ENCODE measurements around the gene TBC1D22A. TPM values are rescaled to one million over a fixed set of nuclear protein-coding genes. Genes with fewer than 3 reads are reported as not detected.
A peak's percentile ranks its signal among the peaks of the same experiment; 100 is the strongest.

Gene TBC1D22A
- total RNA-seq, 4 donors from 2014 or later, result 42.6 to 70.4 (median 55.1) TPM

DNA sequence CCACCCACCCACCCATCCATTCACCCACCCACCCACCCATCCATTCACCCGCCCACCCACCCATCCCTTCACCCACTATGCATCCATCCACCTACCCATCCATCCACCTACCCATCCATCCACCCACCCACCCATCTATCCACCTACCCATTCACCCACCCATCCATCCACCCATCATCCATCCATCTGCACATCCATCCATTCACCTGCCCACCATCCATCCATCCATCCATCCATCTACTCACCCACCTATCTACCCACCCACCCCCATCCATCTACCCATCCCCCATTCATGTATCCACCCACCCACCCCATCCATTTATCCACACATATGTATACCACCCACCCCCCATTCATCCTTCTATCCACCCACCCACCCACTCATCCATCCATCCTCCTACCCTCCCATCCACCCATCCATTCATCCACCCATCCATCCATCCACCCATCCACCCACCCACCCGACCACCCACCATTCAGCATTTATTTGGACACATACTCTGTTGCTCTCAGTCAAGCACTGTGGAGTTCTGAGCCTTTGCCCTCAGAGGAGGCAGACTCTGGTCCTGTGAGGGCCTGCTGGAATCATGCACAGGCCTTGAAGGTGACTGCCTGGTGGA lies 380.1 kb downstream of the TBC1D22A start:
- TF ChIP-seq, protein P1, sequence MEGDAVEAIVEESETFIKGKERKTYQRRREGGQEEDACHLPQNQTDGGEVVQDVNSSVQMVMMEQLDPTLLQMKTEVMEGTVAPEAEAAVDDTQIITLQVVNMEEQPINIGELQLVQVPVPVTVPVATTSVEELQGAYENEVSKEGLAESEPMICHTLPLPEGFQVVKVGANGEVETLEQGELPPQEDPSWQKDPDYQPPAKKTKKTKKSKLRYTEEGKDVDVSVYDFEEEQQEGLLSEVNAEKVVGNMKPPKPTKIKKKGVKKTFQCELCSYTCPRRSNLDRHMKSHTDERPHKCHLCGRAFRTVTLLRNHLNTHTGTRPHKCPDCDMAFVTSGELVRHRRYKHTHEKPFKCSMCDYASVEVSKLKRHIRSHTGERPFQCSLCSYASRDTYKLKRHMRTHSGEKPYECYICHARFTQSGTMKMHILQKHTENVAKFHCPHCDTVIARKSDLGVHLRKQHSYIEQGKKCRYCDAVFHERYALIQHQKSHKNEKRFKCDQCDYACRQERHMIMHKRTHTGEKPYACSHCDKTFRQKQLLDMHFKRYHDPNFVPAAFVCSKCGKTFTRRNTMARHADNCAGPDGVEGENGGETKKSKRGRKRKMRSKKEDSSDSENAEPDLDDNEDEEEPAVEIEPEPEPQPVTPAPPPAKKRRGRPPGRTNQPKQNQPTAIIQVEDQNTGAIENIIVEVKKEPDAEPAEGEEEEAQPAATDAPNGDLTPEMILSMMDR (IDR thresholded peaks at IDR 0.05), result no peak
- TF ChIP-seq POLR2A (IDR thresholded peaks at IDR 0.05), result no peak
- H3K4me1 ChIP-seq, result no peaks in the 10 kb centered on the region
- no peaks in the 10 kb centered on the region for H3K27me3 ChIP-seq
- DNase-seq, result no peak
- no peak overlapping the region for H3K4me3 ChIP-seq
- no peaks in the 10 kb centered on the region for H3K9me3 ChIP-seq
- H3K36me3 ChIP-seq, result no peaks in the 10 kb centered on the region
- H3K27ac ChIP-seq, result no peak overlapping the region

DNA sequence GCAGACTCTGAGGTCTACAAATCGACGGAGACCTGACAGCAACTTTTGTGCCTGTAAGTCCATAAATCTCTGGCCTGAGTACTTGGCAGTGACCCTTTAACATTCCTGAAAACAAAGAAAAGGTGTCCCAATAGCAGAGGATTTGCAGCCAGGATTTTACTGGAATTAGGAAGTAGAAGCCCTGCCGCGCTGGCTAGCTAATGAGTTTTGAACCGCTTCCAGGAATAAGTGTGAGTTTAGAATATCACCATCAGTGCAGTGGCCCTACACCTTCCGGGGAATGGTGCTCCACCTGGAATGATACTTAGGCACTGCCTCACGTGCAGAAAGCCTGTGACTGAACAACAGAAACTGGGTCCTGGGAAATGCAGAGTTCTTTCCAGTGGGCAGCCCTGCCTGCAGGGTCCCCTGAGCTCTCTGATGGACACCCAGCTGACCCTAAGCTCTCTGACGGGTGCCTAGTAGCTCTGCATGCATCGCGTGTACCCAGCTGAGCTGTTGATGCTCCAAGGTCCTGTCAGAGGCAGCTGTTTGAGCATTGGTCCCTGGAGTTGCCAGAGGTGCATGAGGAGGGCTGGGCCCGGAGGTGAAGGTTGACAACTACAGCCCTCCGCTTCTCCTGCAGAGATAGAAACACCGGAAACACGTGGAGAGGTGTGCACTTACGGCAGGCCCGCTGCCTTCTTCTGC lies 380.9 kb downstream of the TBC1D22A start:
- no peak for DNase-seq
- Histone ChIP-seq H3K36me3 (no peaks in the 10 kb centered on the region), H3K4me3 (no peak overlapping the region), H3K4me1 (no peaks in the 10 kb centered on the region), H3K27ac (no peak overlapping the region), H3K27me3 (no peaks in the 10 kb centered on the region), H3K9me3 (no peaks in the 10 kb centered on the region)
- no peak for TF ChIP-seq POLR2A (IDR thresholded peaks at IDR 0.05)
- TF ChIP-seq, protein P1 (IDR thresholded peaks at IDR 0.05), result no peak

DNA sequence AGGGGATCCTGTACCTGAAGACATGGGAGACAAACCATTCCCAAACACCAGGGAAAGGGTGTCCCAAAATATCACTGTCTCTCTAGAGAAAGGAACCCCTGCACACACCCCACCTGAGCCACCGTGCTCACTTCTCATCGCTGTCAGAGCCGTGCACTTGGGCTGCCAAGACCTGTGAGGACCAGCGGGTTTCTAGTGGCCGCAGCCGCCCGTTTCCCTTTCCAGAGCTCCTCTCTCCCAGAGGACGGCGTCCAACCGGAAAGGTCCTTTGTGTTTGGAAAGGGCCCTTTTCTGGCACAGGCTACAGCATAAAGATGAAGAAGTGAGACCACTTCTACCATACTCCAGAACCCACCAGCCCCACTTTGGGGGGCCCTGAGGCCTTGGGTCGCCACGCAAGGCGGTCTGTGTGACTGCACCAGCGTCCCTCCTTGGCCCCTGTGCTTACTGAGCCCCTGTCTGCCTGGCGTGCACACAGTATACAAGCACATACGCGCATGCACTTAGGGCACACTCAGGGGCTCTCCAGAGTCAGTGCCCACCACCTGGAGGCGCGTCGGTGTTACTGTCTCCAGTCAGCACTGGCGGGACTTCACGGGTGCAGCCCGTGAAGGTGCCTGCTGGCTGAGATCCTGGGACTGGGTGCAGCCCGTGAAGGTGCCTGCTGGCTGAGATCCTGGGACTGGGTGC lies 381.8 kb downstream of the TBC1D22A start:
- H3K4me1 ChIP-seq, result no peaks in the 10 kb centered on the region
- no peaks in the 10 kb centered on the region for H3K9me3 ChIP-seq
- no peak overlapping the region for H3K4me3 ChIP-seq
- peak overlapping the region in 1 of 4 donors; percentile 22 for H3K27ac ChIP-seq
- H3K36me3 ChIP-seq, result no peaks in the 10 kb centered on the region
- H3K27me3 ChIP-seq, result no peaks in the 10 kb centered on the region
- no peak for DNase-seq
- TF ChIP-seq, protein P1 (IDR thresholded peaks at IDR 0.05), result no peak
- no peak for TF ChIP-seq POLR2A (IDR thresholded peaks at IDR 0.05)

DNA sequence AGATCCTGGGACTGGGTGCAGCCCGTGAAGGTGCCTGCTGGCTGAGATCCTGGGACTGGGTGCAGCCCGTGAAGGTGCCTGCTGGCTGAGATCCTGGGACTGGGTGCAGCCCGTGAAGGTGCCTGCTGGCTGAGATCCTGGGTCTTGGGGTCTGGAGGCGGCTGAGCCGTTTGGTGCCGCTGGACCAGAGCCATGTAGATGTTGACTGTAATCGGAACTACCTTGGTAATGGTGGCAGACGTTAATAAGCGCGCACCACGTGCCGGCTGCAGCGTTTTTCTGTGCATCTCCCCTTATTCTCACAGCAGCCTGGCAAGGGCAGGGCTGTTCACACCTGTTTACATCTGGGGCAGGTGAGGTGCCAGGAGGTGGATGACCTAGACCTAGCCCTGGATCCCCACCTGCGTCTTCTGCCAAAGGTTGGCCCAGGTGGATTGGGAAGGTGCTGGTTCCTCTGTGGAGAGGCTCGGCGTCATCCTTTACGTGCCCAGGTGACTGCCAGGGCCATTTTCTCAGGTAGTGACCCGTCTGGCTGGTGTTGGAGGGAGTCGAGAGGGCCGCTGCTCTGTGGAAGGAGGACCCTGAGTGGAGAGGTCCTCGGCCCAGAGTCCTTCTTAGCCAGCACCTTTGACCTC lies 382.5 kb downstream of the TBC1D22A start:
- H3K36me3 ChIP-seq, result no peaks in the 10 kb centered on the region
- TF ChIP-seq POLR2A (IDR thresholded peaks at IDR 0.05), result no peak
- TF ChIP-seq, protein P1 (IDR thresholded peaks at IDR 0.05), result no peak
- no peaks in the 10 kb centered on the region for H3K27me3 ChIP-seq
- H3K9me3 ChIP-seq, result no peaks in the 10 kb centered on the region
- H3K4me3 ChIP-seq, result no peak overlapping the region
- no peaks in the 10 kb centered on the region for H3K4me1 ChIP-seq
- H3K27ac ChIP-seq, result peak overlapping the region in 1 of 4 donors; percentile 60
- DNase-seq, result no peak

GRCh38 chr22:47145883-47146282 lies 383.4 kb downstream of the TBC1D22A start:
- Histone ChIP-seq H3K27ac (no peak overlapping the region), H3K4me3 (no peak overlapping the region), H3K9me3 (no peaks in the 10 kb centered on the region), H3K27me3 (no peaks in the 10 kb centered on the region), H3K36me3 (no peaks in the 10 kb centered on the region), H3K4me1 (no peaks in the 10 kb centered on the region)
- TF ChIP-seq POLR2A (IDR thresholded peaks at IDR 0.05), result no peak
- TF ChIP-seq, protein P1 (IDR thresholded peaks at IDR 0.05), result no peak
- DNase-seq, result no peak

Data from Peyer's patch (tissue), 4 donors.